ENCODE data around the gene B4GALNT1.

B4GALNT1 gene

GRCh38 chr12:57613427-57614109, 19.4 kb downstream of the B4GALNT1 start:
- TF ChIP-seq CTCF (IDR thresholded peaks at IDR 0.05; ENCODE audit: low read depth, low read length), result no peak
- Histone ChIP-seq H3K9me3 (ENCODE audit: severe bottlenecking) (no peaks in the 10 kb centered on the region), H3K4me3 (ENCODE audit: low read depth, low read length) (no peak overlapping the region), H3K27ac (peak overlapping the region; percentile 98), H3K27me3 (ENCODE audit: insufficient read depth, low read depth, severe bottlenecking) (no peaks in the 10 kb centered on the region), H3K36me3 (peaks cover 55% of the 10 kb centered on the region)
- DNase-seq, result no peak

- no peaks in the 10 kb centered on the region for H3K27me3 ChIP-seq (ENCODE audit: insufficient read depth, low read depth, severe bottlenecking)
- DNase-seq, result no peak
- no peak for TF ChIP-seq CTCF (IDR thresholded peaks at IDR 0.05; ENCODE audit: low read depth, low read length)
- peaks cover 55% of the 10 kb centered on the region for H3K36me3 ChIP-seq
- no peaks in the 10 kb centered on the region for H3K9me3 ChIP-seq (ENCODE audit: severe bottlenecking)
- peak overlapping the region; percentile 70 for H3K4me3 ChIP-seq (ENCODE audit: low read depth, low read length)
- peak overlapping the region; percentile 98 for H3K27ac ChIP-seq
Observed at GRCh38 chr12:57612711-57613426, 20.1 kb downstream of the B4GALNT1 start.

- no peaks in the 10 kb centered on the region for H3K27me3 ChIP-seq (ENCODE audit: insufficient read depth, low read depth, severe bottlenecking)
- H3K9me3 ChIP-seq (ENCODE audit: severe bottlenecking), result no peaks in the 10 kb centered on the region
- peaks cover 49% of the 10 kb centered on the region for H3K36me3 ChIP-seq
- DNase-seq, result peak; percentile 86
- H3K27ac ChIP-seq, result peak overlapping the region; percentile 98
- no peak for TF ChIP-seq CTCF (IDR thresholded peaks at IDR 0.05; ENCODE audit: low read depth, low read length)
- H3K4me3 ChIP-seq (ENCODE audit: low read depth, low read length), result peak overlapping the region; percentile 70
Observed at GRCh38 chr12:57611827-57612710, 20.9 kb downstream of the B4GALNT1 start.

GRCh38 chr12:57611108-57611826, 21.7 kb downstream of the B4GALNT1 start, which contains the start of gene ARHGEF25:
Gene ARHGEF25 (plus strand): TSS chr12:57611435. CDS start chr12:57611895, 460 bp downstream.
- peak within 1 kb of the TSS; percentile 70 for H3K4me3 ChIP-seq (ENCODE audit: low read depth, low read length)
- DNase-seq, result peak; percentile 89
- TF ChIP-seq CTCF (IDR thresholded peaks at IDR 0.05; ENCODE audit: low read depth, low read length), result no peak
- no peaks in the 10 kb centered on the region for H3K27me3 ChIP-seq (ENCODE audit: insufficient read depth, low read depth, severe bottlenecking)
- peaks cover 47% of the 10 kb centered on the region for H3K36me3 ChIP-seq
- peak within 1 kb of the TSS; percentile 98 for H3K27ac ChIP-seq
- no peaks in the 10 kb centered on the region for H3K9me3 ChIP-seq (ENCODE audit: severe bottlenecking)

GRCh38 chr12:57610554-57611107, 22.4 kb downstream of the B4GALNT1 start:
- TF ChIP-seq CTCF (IDR thresholded peaks at IDR 0.05; ENCODE audit: low read depth, low read length), result no peak
- H3K4me3 ChIP-seq (ENCODE audit: low read depth, low read length), result peak overlapping the region; percentile 70
- DNase-seq, result peak; percentile 63
- H3K36me3 ChIP-seq, result peaks cover 42% of the 10 kb centered on the region
- H3K27ac ChIP-seq, result peak overlapping the region; percentile 98
- H3K27me3 ChIP-seq (ENCODE audit: insufficient read depth, low read depth, severe bottlenecking), result no peaks in the 10 kb centered on the region
- H3K9me3 ChIP-seq (ENCODE audit: severe bottlenecking), result no peaks in the 10 kb centered on the region

Measured in WERI-Rb-1 (cell line).